Ascending aorta (tissue), 2 donors: ENCODE measurements around the gene CNGA3. TPM values are rescaled to one million over a fixed set of nuclear protein-coding genes. Genes with fewer than 3 reads are reported as not detected.

ENCODE experiments used
- DNase-seq, 2 donors: peaks; one replicate each; pipeline ENCODE4 v3.0.0-alpha.2; 2019; ENCODE audit warnings: low spot score in 2 of 2
- H3K27ac ChIP-seq, 2 donors: fragments of 200-600 bp; sonication (generic); one replicate each; pipeline ENCODE4 v1.5.1; 2016 to 2017; ENCODE audit warnings: mild to moderate bottlenecking in 1 of 2
- H3K27me3 ChIP-seq: fragments of 200-600 bp; sonication (generic); one replicate; pipeline ENCODE4 v1.5.1; 2017
- H3K36me3 ChIP-seq, 2 donors: fragments of 200-600 bp; sonication (generic); one replicate each; pipeline ENCODE4 v1.5.1; 2016
- H3K4me1 ChIP-seq, 2 donors: fragments of 200-600 bp; sonication (generic); one replicate each; pipeline ENCODE4 v1.5.1; 2016 to 2017; ENCODE audit warnings: mild to moderate bottlenecking in 1 of 2
- H3K4me3 ChIP-seq, 2 donors: fragments of 200-600 bp; sonication (generic); one replicate each; pipeline ENCODE4 v1.5.1; 2016 to 2017; ENCODE audit warnings: mild to moderate bottlenecking in 1 of 2
- H3K9me3 ChIP-seq, 2 donors: fragments of 200-600 bp; sonication (generic); one replicate each; pipeline ENCODE4 v1.5.1; 2016
- intact Hi-C: fragments of 100-400 bp; cut with DNase I; formaldehyde crosslinking; loops from one replicate; pipeline ENCODE4 v1.15.1; 2023
- total RNA-seq: library from RNA; depleted of rRNA; stranded (reverse); fragments of >200 nt; gene quantifications from one replicate; pipeline ENCODE4 v1.1.0, GENCODE V29; 2016
- TF ChIP-seq, protein P1 (sequence below), 3 experiments: fragments of 200-600 bp in 2 of 3; fragments of 450-650 bp in 1 of 3; sonication (generic) in 2 of 3; IDR thresholded peaks; one replicate each; pipeline ENCODE4 v1.5.1; 2016 to 2019; ENCODE audit warnings: antibody characterized with exemption in 3 of 3, mild to moderate bottlenecking in 1 of 3, moderate library complexity in 1 of 3

CNGA3 gene
- total RNA-seq, 1 donor from 2014 or later, result not detected

- TF ChIP-seq, protein P1, sequence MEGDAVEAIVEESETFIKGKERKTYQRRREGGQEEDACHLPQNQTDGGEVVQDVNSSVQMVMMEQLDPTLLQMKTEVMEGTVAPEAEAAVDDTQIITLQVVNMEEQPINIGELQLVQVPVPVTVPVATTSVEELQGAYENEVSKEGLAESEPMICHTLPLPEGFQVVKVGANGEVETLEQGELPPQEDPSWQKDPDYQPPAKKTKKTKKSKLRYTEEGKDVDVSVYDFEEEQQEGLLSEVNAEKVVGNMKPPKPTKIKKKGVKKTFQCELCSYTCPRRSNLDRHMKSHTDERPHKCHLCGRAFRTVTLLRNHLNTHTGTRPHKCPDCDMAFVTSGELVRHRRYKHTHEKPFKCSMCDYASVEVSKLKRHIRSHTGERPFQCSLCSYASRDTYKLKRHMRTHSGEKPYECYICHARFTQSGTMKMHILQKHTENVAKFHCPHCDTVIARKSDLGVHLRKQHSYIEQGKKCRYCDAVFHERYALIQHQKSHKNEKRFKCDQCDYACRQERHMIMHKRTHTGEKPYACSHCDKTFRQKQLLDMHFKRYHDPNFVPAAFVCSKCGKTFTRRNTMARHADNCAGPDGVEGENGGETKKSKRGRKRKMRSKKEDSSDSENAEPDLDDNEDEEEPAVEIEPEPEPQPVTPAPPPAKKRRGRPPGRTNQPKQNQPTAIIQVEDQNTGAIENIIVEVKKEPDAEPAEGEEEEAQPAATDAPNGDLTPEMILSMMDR (IDR thresholded peaks at IDR 0.05), result no peak
- no peaks in the 10 kb centered on the region for H3K9me3 ChIP-seq
- no peaks in the 10 kb centered on the region for H3K27me3 ChIP-seq
- intact Hi-C loops, result no loop called here
- no peak for DNase-seq
- no peak overlapping the region for H3K4me3 ChIP-seq
- no peaks in the 10 kb centered on the region for H3K36me3 ChIP-seq
- H3K4me1 ChIP-seq, result no peaks in the 10 kb centered on the region
- no peak overlapping the region for H3K27ac ChIP-seq
Observed at GRCh38 chr2:98310010-98310409, 36.2 kb upstream of the CNGA3 start.

DNA sequence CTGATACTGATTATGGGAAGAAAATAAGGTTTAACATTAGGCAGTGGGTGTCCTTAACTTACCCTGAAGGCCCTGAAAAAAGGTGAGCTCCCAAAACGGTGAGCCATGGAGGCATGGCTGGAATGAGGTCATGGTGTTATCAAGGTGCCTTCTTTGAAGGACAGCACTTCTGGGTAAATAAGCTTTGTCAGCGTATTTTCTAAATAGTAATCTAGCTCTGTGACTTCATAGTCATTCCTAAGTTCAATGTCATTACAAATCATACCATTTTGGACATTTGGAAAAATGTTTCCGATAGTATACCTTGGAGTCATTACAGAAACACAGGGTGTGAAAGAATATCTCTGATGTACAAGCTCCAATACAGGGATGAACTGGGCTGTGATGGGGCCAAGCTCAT, 35.2 kb upstream of the CNGA3 start:
- H3K4me3 ChIP-seq, result no peak overlapping the region
- no peaks in the 10 kb centered on the region for H3K4me1 ChIP-seq
- TF ChIP-seq, protein P1 (IDR thresholded peaks at IDR 0.05), result no peak
- intact Hi-C loops, result no loop called here
- H3K27me3 ChIP-seq, result no peaks in the 10 kb centered on the region
- H3K36me3 ChIP-seq, result no peaks in the 10 kb centered on the region
- H3K9me3 ChIP-seq, result no peaks in the 10 kb centered on the region
- no peak for DNase-seq
- H3K27ac ChIP-seq, result no peak overlapping the region

DNA sequence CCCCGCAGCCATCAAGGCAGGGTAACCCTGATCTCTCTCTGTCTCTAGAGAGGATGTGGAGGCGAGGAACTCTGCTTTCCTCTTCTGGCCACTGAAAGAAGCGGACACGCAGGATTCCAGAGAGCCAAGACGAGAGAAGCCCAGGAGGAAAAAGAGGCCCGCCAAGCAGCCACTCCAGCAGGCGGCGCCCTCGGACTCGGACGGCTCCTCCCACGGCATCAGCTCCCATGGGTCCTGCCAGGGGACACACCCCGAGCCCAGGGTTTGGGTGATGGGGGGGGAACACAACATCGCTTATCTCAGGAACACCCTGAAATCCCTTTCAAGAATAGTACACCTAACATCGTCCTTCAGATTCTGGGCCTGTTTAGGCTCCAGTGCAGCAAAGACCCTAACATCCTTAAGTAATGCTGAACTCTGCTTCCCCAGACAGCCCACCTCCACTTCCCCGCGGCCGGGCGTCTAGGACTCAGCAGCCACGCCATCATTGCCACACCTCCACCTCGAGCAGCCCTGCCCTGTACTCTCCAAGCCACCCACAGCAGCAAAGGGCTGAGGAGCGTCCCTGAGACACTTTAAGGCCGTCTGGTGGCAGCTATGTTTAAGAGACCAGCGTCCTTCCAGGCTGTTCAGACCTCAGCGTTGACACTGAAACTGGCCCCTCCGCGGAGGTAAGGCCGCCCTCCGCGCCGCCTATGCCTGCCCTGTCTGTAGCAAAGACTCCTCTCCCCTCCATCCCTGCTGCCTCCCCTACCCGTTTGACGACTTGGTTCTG, 34.3 kb upstream of the CNGA3 start:
- Histone ChIP-seq H3K4me3 (no peak overlapping the region), H3K27ac (no peak overlapping the region), H3K9me3 (no peaks in the 10 kb centered on the region), H3K4me1 (no peaks in the 10 kb centered on the region), H3K27me3 (no peaks in the 10 kb centered on the region), H3K36me3 (no peaks in the 10 kb centered on the region)
- no peak for DNase-seq
- TF ChIP-seq, protein P1 (IDR thresholded peaks at IDR 0.05), result no peak
- intact Hi-C loops, result no loop called here

DNA sequence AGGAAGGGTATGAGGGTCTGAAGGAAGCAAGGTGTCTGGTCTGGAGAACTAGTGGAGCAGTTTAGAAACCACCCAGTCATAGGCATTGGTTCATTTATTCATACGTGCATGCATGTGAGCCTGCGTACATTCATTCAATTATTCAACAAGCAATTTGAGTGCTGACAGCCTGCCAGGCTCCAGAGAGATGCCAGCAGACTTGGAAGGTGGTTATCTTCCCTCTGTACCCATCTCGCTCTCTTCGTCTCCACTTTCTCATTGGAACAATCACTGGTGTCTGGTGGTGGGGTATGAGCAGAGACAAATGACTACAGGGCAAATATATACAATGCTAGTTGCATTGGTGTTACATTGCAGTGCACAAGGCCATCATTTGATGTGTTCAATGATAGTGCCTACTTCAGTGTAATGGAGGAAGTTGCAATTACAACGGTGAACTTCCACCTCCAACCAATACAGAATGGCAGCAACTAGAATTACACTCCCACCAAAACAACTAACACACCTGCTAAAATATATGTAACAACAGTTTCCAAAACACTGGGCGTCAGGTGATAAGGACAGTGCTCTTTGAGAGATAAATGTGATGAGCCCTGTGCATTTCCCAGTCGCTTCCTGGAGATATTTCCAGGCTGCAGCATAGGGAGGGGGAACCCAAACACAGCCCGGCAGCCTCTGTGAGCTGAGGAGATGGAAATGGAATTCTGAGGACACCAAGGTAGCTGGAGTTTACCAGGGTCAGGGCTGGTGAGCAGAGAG, 32.6 kb upstream of the CNGA3 start:
- Histone ChIP-seq H3K4me1 (no peaks in the 10 kb centered on the region), H3K9me3 (no peaks in the 10 kb centered on the region), H3K27ac (no peak overlapping the region), H3K4me3 (no peak overlapping the region), H3K36me3 (no peaks in the 10 kb centered on the region), H3K27me3 (no peaks in the 10 kb centered on the region)
- TF ChIP-seq, protein P1 (IDR thresholded peaks at IDR 0.05), result no peak
- DNase-seq, result no peak
- intact Hi-C loops, result no loop called here

DNA sequence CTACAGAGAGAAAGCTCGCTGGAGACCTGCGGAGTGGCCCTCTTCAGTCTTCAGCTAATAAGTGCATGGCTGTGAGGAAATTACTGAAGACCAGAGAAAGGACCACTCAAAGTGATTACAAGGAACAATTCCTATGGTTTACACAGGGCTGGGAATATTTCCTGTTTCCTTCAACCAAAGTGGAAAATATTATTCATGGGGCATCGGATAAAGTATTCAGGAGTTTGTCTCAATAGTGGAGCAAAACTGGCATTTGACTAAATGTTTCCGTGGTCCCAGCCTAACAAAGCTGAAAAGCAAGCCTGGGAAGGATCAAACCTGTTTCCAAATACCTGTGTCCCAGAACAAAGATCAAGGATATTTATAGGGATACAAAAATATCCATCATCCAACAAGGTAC, 32.0 kb upstream of the CNGA3 start:
- H3K27ac ChIP-seq, result no peak overlapping the region
- no peak for DNase-seq
- TF ChIP-seq, protein P1 (IDR thresholded peaks at IDR 0.05), result no peak
- H3K9me3 ChIP-seq, result no peaks in the 10 kb centered on the region
- no peaks in the 10 kb centered on the region for H3K36me3 ChIP-seq
- no peaks in the 10 kb centered on the region for H3K27me3 ChIP-seq
- intact Hi-C loops, result no loop called here
- no peak overlapping the region for H3K4me3 ChIP-seq
- no peaks in the 10 kb centered on the region for H3K4me1 ChIP-seq
